ENCODE results near the gene TBX2.

Gene TBX2

DNA sequence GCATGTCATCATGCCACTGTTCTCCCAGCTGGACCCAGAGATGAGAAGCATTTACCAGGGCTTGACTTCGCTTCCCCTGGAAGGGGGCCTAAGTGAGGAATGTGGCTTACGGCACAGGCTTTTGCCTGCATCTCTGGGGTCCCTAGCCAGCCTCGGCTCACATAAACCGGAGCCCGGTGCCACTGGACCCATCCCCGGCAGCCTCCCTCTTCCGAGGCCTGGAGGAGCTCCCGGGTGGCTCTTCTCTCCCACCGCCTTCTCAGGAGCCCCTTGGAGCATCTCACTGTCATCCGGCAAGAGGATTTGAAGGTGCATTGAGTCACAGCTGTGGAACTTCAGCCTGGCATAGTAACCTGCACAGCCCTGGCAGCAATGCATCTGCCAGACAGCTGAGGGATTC is 29.9 kb upstream of the TBX2 start:
- DNase-seq = no peak

GRCh38 chr17:61371179-61371578 is 28.5 kb upstream of the TBX2 start:
- no peak for DNase-seq

GRCh38 chr17:61371606-61372005 is 28.0 kb upstream of the TBX2 start:
- no peak for DNase-seq

GRCh38 chr17:61372436-61372835 is 27.2 kb upstream of the TBX2 start:
- DNase-seq = no peak

- DNase-seq = no peak
These were observed 22.5 kb upstream of the TBX2 start for GRCh38 chr17:61376931-61377838.

DNA sequence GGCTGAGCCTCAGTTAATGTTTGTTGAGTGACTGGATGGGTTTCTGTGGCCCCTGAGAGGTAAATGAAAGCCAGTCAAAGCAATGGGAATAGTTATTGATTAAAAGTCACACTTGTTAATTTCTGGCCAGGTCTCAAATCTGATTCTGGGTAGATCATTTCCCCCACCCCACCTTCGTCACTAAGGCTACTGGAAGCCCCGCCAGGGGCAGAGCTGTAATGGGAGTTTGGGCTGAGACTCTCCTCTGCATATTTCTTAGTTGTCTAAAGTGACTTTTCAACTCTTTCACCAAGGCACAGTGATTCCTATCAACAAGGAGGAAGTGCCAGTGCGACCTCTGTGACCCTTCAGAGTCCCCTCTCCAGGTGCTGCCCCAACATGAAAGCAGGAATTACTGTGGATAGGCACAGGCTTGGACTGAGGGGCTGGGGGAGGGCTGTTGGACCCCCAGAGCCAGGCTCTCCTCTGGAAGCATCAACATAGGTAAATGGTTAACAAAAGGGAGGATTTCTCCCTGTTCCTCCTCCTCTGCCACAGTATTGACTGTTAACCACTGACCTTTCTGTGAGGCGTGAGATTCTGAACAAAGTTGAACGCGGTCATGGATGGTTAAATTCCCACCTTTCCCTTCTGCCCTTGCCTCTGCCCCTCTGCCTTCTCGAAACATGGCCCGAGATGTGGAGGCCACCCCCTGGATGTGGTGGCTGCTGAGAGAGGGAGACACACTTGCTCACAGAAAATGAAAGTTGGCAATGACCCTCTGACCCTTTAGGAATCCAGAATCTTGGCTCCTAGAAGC is 20.8 kb upstream of the TBX2 start:
- DNase-seq = peak; percentile 56

GRCh38 chr17:61379457-61380216 is 20.0 kb upstream of the TBX2 start:
- DNase-seq = no peak

DNA sequence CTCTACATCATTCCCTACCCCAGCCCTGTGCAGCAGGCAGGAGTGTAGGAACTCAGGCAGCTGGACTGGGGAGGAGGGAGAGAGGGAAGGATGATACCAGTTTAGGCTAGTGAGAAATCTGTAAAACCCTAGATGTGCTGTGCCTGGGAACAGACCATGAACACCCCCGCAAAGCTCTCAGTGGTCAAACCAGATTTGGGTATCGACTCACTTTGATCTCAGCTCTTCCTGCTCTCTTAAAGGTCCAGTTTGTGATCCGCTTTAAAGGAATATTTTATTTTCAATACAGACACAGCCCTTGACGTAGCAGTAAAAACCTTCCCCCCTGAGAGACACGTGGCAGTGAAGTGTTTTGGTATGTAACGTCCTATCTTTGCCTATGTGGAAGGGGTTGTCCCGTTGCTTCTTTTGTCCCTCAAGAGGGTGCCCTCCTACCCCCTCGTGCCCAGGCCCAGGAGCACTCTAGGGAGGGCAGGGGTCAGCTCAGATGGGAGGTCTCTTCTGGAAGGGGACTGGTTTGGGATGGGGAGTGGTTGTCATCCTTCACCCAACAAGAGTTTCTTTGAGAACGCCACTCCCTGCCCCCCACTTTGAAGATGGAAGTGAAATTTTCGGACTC is 19.3 kb upstream of the TBX2 start:
- no peak for DNase-seq

GRCh38 chr17:61380836-61381525 is 18.7 kb upstream of the TBX2 start:
- no peak for DNase-seq

GRCh38 chr17:61381537-61381936 is 18.1 kb upstream of the TBX2 start:
- DNase-seq = no peak

DNA sequence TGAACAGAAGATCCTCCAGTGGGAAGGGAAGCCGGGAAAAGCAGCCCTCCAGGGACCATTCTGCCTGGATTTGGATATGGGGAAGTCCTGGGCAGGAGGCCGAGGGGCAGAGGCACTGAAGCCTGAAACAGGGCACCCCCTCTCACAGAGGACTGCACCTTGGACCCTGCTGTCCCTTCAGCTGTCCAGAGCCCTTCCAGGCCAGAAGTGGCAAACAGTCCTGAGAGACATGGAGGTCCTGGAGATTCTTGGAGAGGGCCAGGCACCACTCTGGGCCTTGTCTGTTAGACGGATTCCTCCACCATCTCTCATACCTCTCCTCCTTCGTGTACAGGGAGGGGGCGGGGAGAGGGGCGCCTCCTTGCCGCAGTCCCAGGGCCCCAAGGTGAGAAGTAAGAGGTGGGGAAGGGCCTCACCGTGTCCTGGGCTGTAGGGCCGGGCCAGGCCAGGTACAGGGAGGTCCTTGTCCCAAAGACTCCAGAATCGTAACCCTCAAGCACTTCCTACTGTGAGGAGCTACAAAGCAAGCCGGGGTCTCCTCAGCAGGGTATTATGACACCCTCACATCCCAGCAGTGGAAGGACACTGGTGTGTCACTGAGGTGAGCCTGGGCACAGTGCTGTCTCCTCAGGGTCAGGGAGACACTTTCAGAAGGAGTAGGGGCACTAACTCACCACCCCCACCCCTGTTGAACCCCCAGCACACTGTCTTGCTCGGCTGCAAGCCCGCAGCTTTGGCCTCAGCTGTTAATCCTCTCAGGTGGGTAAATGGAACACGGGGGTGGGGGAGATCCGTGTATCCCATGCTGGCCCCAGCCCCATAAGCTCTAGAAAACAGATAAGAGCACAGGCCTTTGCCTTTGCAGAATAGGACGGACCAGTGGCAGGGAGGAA is 16.6 kb upstream of the TBX2 start:
- no peak for DNase-seq

- no peak for DNase-seq
These were observed 15.9 kb upstream of the TBX2 start for GRCh38 chr17:61383689-61384201.

GRCh38 chr17:61384354-61384691 is 15.3 kb upstream of the TBX2 start:
- no peak for DNase-seq

DNA sequence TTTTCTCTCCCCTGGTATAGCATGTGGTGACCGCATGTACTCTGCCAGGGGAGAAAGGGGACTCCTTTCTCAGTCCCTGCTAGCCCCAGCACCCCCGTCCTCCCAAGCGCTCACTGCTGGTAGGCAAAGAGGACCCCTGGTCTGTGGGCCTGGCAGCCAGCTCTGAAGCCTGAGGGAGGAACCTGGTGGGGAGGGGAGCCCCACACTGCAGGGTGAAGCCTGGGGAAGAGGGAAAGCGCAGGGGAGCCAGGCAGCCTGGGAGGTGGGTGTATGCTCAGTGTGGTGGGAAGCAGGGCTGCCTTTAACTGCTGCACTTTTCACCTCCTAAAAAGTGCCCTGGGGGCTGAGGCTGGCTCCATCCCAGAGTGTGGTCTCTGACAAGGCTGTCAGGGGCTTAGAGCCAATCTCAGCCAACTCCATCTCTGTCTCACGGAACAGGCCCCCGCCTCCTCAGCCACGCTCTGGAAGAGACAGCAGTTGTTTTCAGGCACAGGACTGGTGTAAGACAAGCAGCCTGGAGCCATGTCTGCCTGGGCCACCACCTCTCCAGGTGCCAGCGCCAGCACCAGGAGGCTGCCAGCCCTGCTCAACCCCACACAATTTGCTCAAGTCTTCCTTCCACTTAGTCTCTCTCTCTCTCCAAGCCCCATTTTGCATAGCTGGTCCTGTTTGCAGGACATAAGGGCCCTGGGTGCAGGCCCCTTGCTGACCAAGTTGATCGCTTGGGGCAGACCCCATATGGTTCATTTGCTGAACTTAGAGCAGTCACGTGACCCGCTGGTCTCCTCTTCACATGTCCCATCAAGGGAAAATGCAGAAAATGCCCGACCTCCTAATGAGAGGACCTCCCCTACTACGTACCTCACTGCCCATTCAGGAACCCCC is 14.7 kb upstream of the TBX2 start:
- DNase-seq = no peak

DNA sequence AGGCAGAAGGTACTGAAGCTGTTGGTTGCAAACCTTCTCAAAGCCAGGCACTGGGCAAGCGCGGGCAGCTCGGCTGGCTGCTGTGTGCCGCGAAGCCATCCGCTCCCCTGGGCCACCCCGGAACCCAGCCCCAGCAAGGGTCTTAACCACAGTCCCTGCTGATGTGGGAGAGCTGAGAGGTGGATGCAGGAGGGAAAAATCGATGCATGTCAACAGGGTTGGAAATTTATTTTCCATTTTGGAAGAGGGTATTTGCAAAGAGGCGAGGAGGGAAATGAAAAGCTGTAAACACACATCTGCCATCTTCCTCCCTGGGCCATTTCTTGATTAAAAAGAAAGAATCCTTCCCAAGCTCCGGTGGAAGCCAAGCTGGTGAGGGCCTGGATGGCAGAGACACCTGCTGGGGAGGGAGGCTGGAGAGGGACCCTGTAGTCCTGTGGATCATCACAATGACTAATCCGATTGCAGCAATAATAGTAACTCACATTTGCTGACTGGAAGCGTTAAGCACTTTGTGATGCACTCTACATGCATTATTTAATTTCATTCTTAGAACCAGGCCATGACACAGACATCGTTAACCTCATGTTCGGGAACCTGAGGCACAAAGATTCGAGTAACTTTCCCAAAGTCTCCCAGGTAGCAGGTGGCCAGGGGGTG is 13.9 kb upstream of the TBX2 start:
- DNase-seq = no peak

GRCh38 chr17:61386251-61386650 is 13.4 kb upstream of the TBX2 start:
- DNase-seq = no peak

GRCh38 chr17:61387011-61387410 is 12.6 kb upstream of the TBX2 start:
- no peak for DNase-seq

DNA sequence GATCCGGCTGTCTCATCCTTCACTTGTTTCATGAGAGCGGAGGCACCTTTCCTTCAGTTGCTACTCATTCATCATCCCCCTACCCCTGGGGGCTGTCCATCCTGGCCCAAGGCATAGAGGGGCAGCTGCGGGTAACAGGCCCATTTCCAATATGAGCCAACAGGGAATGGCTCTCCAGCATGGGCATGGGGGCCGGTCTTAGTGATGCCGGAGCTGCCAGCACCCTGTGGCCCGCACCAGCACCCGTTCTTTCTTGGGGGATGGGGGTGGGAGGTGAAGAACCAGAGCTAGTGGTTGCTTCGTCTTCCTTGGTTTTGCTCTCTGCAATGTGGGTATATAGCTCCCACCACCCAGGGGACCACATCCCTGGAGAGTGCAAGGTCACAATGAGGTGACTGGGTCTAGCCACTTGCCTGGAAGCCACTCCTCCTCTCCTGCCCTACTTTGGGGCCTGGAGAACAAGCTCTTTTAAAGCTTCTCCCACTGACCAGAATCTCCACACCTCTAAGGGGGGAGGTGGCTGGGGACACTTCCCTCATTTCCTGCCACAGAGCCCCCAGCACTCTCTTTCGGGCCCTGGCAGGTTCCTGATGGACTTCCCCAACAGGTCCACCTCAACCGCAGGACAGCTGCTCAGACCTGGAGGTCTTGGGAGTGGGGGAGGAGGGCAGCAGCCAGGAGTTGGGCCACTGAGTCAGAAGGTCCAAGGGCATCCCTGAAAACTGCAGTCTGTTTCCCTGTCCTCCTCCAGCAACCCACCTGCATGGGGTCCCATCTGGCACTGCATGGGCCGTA is 11.9 kb upstream of the TBX2 start:
- DNase-seq = no peak

Data from kidney glomerular epithelial cell (primary cell).